Adipose tissue (tissue), 3 donors: ENCODE measurements around the gene TFDP2. TPM values are rescaled to one million over a fixed set of nuclear protein-coding genes. Genes with fewer than 3 reads are reported as not detected.
"Not testable (repeated sequence)": the region's sequence is repeated elsewhere in the genome, so short reads cannot be mapped to it uniquely, and the experiment has no call there.

Experiments used
- H3K27ac ChIP-seq: one replicate; pipeline ENCODE4 v1.5.1; 2013; ENCODE audit warnings: low read depth, low read length
- WGBS, 3 donors: extraction: QIAGEN DNeasy Blood & Tissue Kit; methylation state at CpG; one replicate each; pipeline ENCODE4 v1.1.7; 2013; 5-methylcytosine and 5-hydroxymethylcytosine counted together
- polyA plus RNA-seq, 3 donors: library from polyadenylated mRNA; stranded (reverse); fragments of 200-250 nt; gene quantifications; one replicate each; pipeline ENCODE4 v1.2.3, GENCODE V29; 2013
- donor health status: healthy with polysubstance abuse.
- donor health status: Bipolar disorder and iron deficiency.
- donor health status: healthy.

The TFDP2 gene
- polyA plus RNA-seq, 3 donors: 6.7 to 22.6 (median 19.7) TPM

- 58 to 97% (median 93%) methylated on average over 1 to 2 of the region's 2 CpGs for WGBS, 3 donors
Observed at GRCh38 chr3:142137089-142137488, 12.3 kb downstream of the TFDP2 start.

GRCh38 chr3:142134799-142135325 lies 14.5 kb downstream of the TFDP2 start:
- 51 to 79% (median 54%) methylated on average over 3 of the region's 3 CpGs for whole genome bisulfite sequencing, 3 donors
- no peak overlapping the region for H3K27ac ChIP-seq

More at GRCh38 chr3:142137089-142137488, 12.3 kb downstream of the TFDP2 start:
- not testable (repeated sequence) for H3K27ac ChIP-seq

- 96 to 99% (median 99%) methylated on average over 2 of the region's 2 CpGs for WGBS, 3 donors
- H3K27ac ChIP-seq: no peak overlapping the region
Observed at GRCh38 chr3:142129516-142130171, 19.7 kb downstream of the TFDP2 start.

- no peak overlapping the region for H3K27ac ChIP-seq
- 77 to 86% (median 86%) methylated on average over 8 of the region's 8 CpGs for WGBS, 3 donors
Observed at GRCh38 chr3:142127941-142128658, 21.2 kb downstream of the TFDP2 start.

GRCh38 chr3:142124243-142124642 lies 25.1 kb downstream of the TFDP2 start:
- 89 to 94% (median 94%) methylated on average over 2 of the region's 2 CpGs for WGBS, 3 donors

GRCh38 chr3:142120707-142121106 lies 28.6 kb downstream of the TFDP2 start:
- WGBS, 3 donors: 50 to 62% (median 53%) methylated on average over 3 of the region's 3 CpGs
- H3K27ac ChIP-seq: no peak overlapping the region

More at GRCh38 chr3:142124243-142124642, 25.1 kb downstream of the TFDP2 start:
- H3K27ac ChIP-seq: no peak overlapping the region

GRCh38 chr3:142118911-142119310 lies 30.4 kb downstream of the TFDP2 start:
- no peak overlapping the region for H3K27ac ChIP-seq
- WGBS, 3 donors: 89 to 97% (median 95%) methylated on average over 3 of the region's 3 CpGs

GRCh38 chr3:142117056-142117851 lies 32.1 kb downstream of the TFDP2 start:
- 85 to 93% (median 90%) methylated on average over 8 of the region's 8 CpGs for WGBS, 3 donors
- no peak overlapping the region for H3K27ac ChIP-seq

GRCh38 chr3:142115867-142116668 lies 33.3 kb downstream of the TFDP2 start:
- WGBS, 3 donors: 62 to 95% (median 63%) methylated on average over 4 of the region's 4 CpGs

GRCh38 chr3:142112601-142113000 lies 36.7 kb downstream of the TFDP2 start:
- H3K27ac ChIP-seq: no peak overlapping the region
- WGBS, 3 donors: 91 to 97% (median 92%) methylated on average over 1 of the region's 1 CpG

More at GRCh38 chr3:142115867-142116668, 33.3 kb downstream of the TFDP2 start:
- no peak overlapping the region for H3K27ac ChIP-seq

- H3K27ac ChIP-seq: no peak overlapping the region
- 41 to 87% (median 69%) methylated on average over 2 of the region's 2 CpGs for WGBS, 3 donors
Observed at GRCh38 chr3:142106548-142106947, 42.8 kb downstream of the TFDP2 start.

- no peak overlapping the region for H3K27ac ChIP-seq
- 71 to 90% (median 84%) methylated on average over 1 of the region's 1 CpG for whole genome bisulfite sequencing, 3 donors
Observed at GRCh38 chr3:142105991-142106390, 43.4 kb downstream of the TFDP2 start.

- 92 to 96% (median 94%) methylated on average over 3 of the region's 3 CpGs for WGBS, 3 donors
- no peak overlapping the region for H3K27ac ChIP-seq
Observed at GRCh38 chr3:142104763-142105162, 44.6 kb downstream of the TFDP2 start.

- H3K27ac ChIP-seq: no peak overlapping the region
Observed at GRCh38 chr3:142098964-142099363, 50.4 kb downstream of the TFDP2 start.

GRCh38 chr3:142097099-142097843 lies 52.1 kb downstream of the TFDP2 start:
- WGBS, 3 donors: 92 to 98% (median 98%) methylated on average over 4 of the region's 4 CpGs
- H3K27ac ChIP-seq: no peak overlapping the region

GRCh38 chr3:142095841-142096240 lies 53.5 kb downstream of the TFDP2 start:
- 60 to 84% (median 60%) methylated on average over 2 of the region's 2 CpGs for WGBS, 3 donors
- H3K27ac ChIP-seq: no peak overlapping the region

GRCh38 chr3:142088925-142089324 lies 60.4 kb downstream of the TFDP2 start:
- 89 to 94% (median 92%) methylated on average over 5 of the region's 5 CpGs for WGBS, 3 donors
- H3K27ac ChIP-seq: not testable (repeated sequence)
